ENCODE results near the gene CHD9. TPM values are rescaled to one million over a fixed set of nuclear protein-coding genes. Genes with fewer than 3 reads are reported as not detected.
A peak's percentile ranks its signal among the peaks of the same experiment; 100 is the strongest.

The CHD9 gene
- 10 to 100 TPM in 1 of 2 donors, 1 to 10 TPM in 1; 9.2 to 11.1 TPM for polyA plus RNA-seq

- Histone ChIP-seq H3K4me3 (ENCODE audit: low read depth in 1 of 2, low read length in 2 of 2) (peak within 1 kb of the TSS; percentile 76 to 81), H3K4me1 (ENCODE audit: control insufficient read depth in 2 of 2, insufficient read depth in 2 of 2, low read length in 1 of 2) (peaks cover 3 to 7% of the 10 kb centered on the region in 2 donors), H3K27me3 (ENCODE audit: control insufficient read depth in 1 of 2, insufficient read depth in 2 of 2, low read length in 2 of 2) (no peaks in the 10 kb centered on the region), H3K9me3 (ENCODE audit: control insufficient read depth in 2 of 2, insufficient read depth in 1 of 2, low read depth in 1 of 2, low read length in 1 of 2) (no peaks in the 10 kb centered on the region), H3K27ac (ENCODE audit: low read depth in 2 of 2, low read length in 1 of 2) (peak within 1 kb of the TSS; percentile 89 to 91), H3K36me3 (ENCODE audit: control insufficient read depth in 2 of 2, insufficient read depth in 2 of 2, low read length in 1 of 2) (no peaks in the 10 kb centered on the region)
- WGBS, 2 donors: 0 to 1% methylated on average over 61 to 62 of the region's 62 CpGs
Measured at GRCh38 chr16:53054670-53055485, at the start of gene CHD9. Gene CHD9 (plus strand): TSS chr16:53054991. CDS start chr16:53156090, 101,099 bp downstream.

GRCh38 chr16:53007095-53007494, 47.7 kb upstream of the CHD9 start:
- no peaks in the 10 kb centered on the region for H3K27me3 ChIP-seq (ENCODE audit: control insufficient read depth in 1 of 2, insufficient read depth in 2 of 2, low read length in 2 of 2)
- 88 to 96% methylated on average over 1 of the region's 1 CpG for WGBS, 2 donors
- no peak overlapping the region for H3K27ac ChIP-seq (ENCODE audit: low read depth in 2 of 2, low read length in 1 of 2)
- H3K36me3 ChIP-seq (ENCODE audit: control insufficient read depth in 2 of 2, insufficient read depth in 2 of 2, low read length in 1 of 2): no peaks in the 10 kb centered on the region
- H3K4me1 ChIP-seq (ENCODE audit: control insufficient read depth in 2 of 2, insufficient read depth in 2 of 2, low read length in 1 of 2): no peaks in the 10 kb centered on the region
- no peaks in the 10 kb centered on the region for H3K9me3 ChIP-seq (ENCODE audit: control insufficient read depth in 2 of 2, insufficient read depth in 1 of 2, low read depth in 1 of 2, low read length in 1 of 2)
- H3K4me3 ChIP-seq (ENCODE audit: low read depth in 1 of 2, low read length in 2 of 2): no peak overlapping the region

- Histone ChIP-seq H3K4me1 (ENCODE audit: control insufficient read depth in 2 of 2, insufficient read depth in 2 of 2, low read length in 1 of 2) (no peaks in the 10 kb centered on the region), H3K36me3 (ENCODE audit: control insufficient read depth in 2 of 2, insufficient read depth in 2 of 2, low read length in 1 of 2) (no peaks in the 10 kb centered on the region), H3K4me3 (ENCODE audit: low read depth in 1 of 2, low read length in 2 of 2) (no peak overlapping the region), H3K27me3 (ENCODE audit: control insufficient read depth in 1 of 2, insufficient read depth in 2 of 2, low read length in 2 of 2) (no peaks in the 10 kb centered on the region), H3K27ac (ENCODE audit: low read depth in 2 of 2, low read length in 1 of 2) (no peak overlapping the region), H3K9me3 (ENCODE audit: control insufficient read depth in 2 of 2, insufficient read depth in 1 of 2, low read depth in 1 of 2, low read length in 1 of 2) (no peaks in the 10 kb centered on the region)
- 52 to 55% methylated on average over 4 of the region's 4 CpGs for WGBS, 2 donors
Measured at GRCh38 chr16:53014287-53014686, 40.5 kb upstream of the CHD9 start.

GRCh38 chr16:53018834-53019416, 35.9 kb upstream of the CHD9 start:
- Histone ChIP-seq H3K27me3 (ENCODE audit: control insufficient read depth in 1 of 2, insufficient read depth in 2 of 2, low read length in 2 of 2) (no peaks in the 10 kb centered on the region), H3K9me3 (ENCODE audit: control insufficient read depth in 2 of 2, insufficient read depth in 1 of 2, low read depth in 1 of 2, low read length in 1 of 2) (no peaks in the 10 kb centered on the region), H3K4me3 (ENCODE audit: low read depth in 1 of 2, low read length in 2 of 2) (no peak overlapping the region), H3K27ac (ENCODE audit: low read depth in 2 of 2, low read length in 1 of 2) (no peak overlapping the region), H3K4me1 (ENCODE audit: control insufficient read depth in 2 of 2, insufficient read depth in 2 of 2, low read length in 1 of 2) (no peaks in the 10 kb centered on the region), H3K36me3 (ENCODE audit: control insufficient read depth in 2 of 2, insufficient read depth in 2 of 2, low read length in 1 of 2) (no peaks in the 10 kb centered on the region)
- 85 to 89% methylated on average over 2 of the region's 2 CpGs for WGBS, 2 donors

GRCh38 chr16:53022374-53022773, 32.4 kb upstream of the CHD9 start:
- Histone ChIP-seq H3K27ac (ENCODE audit: low read depth in 2 of 2, low read length in 1 of 2) (no peak overlapping the region), H3K4me1 (ENCODE audit: control insufficient read depth in 2 of 2, insufficient read depth in 2 of 2, low read length in 1 of 2) (no peaks in the 10 kb centered on the region), H3K9me3 (ENCODE audit: control insufficient read depth in 2 of 2, insufficient read depth in 1 of 2, low read depth in 1 of 2, low read length in 1 of 2) (no peaks in the 10 kb centered on the region), H3K4me3 (ENCODE audit: low read depth in 1 of 2, low read length in 2 of 2) (no peak overlapping the region), H3K36me3 (ENCODE audit: control insufficient read depth in 2 of 2, insufficient read depth in 2 of 2, low read length in 1 of 2) (no peaks in the 10 kb centered on the region), H3K27me3 (ENCODE audit: control insufficient read depth in 1 of 2, insufficient read depth in 2 of 2, low read length in 2 of 2) (no peaks in the 10 kb centered on the region)
- WGBS, 2 donors: 0 to 7% methylated on average over 5 of the region's 5 CpGs

GRCh38 chr16:53024045-53024444, 30.7 kb upstream of the CHD9 start:
- Histone ChIP-seq H3K27me3 (ENCODE audit: control insufficient read depth in 1 of 2, insufficient read depth in 2 of 2, low read length in 2 of 2) (no peaks in the 10 kb centered on the region), H3K27ac (ENCODE audit: low read depth in 2 of 2, low read length in 1 of 2) (no peak overlapping the region), H3K36me3 (ENCODE audit: control insufficient read depth in 2 of 2, insufficient read depth in 2 of 2, low read length in 1 of 2) (no peaks in the 10 kb centered on the region), H3K9me3 (ENCODE audit: control insufficient read depth in 2 of 2, insufficient read depth in 1 of 2, low read depth in 1 of 2, low read length in 1 of 2) (no peaks in the 10 kb centered on the region), H3K4me3 (ENCODE audit: low read depth in 1 of 2, low read length in 2 of 2) (no peak overlapping the region), H3K4me1 (ENCODE audit: control insufficient read depth in 2 of 2, insufficient read depth in 2 of 2, low read length in 1 of 2) (no peaks in the 10 kb centered on the region)
- WGBS, 2 donors: 95 to 98% methylated on average over 4 of the region's 4 CpGs

GRCh38 chr16:53029971-53030370, 24.8 kb upstream of the CHD9 start:
- H3K4me1 ChIP-seq (ENCODE audit: control insufficient read depth in 2 of 2, insufficient read depth in 2 of 2, low read length in 1 of 2): peaks cover 0 to 4% of the 10 kb centered on the region in 2 donors
- H3K27me3 ChIP-seq (ENCODE audit: control insufficient read depth in 1 of 2, insufficient read depth in 2 of 2, low read length in 2 of 2): no peaks in the 10 kb centered on the region
- no peak overlapping the region for H3K4me3 ChIP-seq (ENCODE audit: low read depth in 1 of 2, low read length in 2 of 2)
- no peaks in the 10 kb centered on the region for H3K9me3 ChIP-seq (ENCODE audit: control insufficient read depth in 2 of 2, insufficient read depth in 1 of 2, low read depth in 1 of 2, low read length in 1 of 2)
- WGBS, 2 donors: 71 to 80% methylated on average over 3 of the region's 3 CpGs
- no peaks in the 10 kb centered on the region for H3K36me3 ChIP-seq (ENCODE audit: control insufficient read depth in 2 of 2, insufficient read depth in 2 of 2, low read length in 1 of 2)
- no peak overlapping the region for H3K27ac ChIP-seq (ENCODE audit: low read depth in 2 of 2, low read length in 1 of 2)

- H3K27me3 ChIP-seq (ENCODE audit: control insufficient read depth in 1 of 2, insufficient read depth in 2 of 2, low read length in 2 of 2): no peaks in the 10 kb centered on the region
- no peaks in the 10 kb centered on the region for H3K36me3 ChIP-seq (ENCODE audit: control insufficient read depth in 2 of 2, insufficient read depth in 2 of 2, low read length in 1 of 2)
- WGBS, 2 donors: 35 to 46% methylated on average over 2 of the region's 2 CpGs
- no peaks in the 10 kb centered on the region for H3K9me3 ChIP-seq (ENCODE audit: control insufficient read depth in 2 of 2, insufficient read depth in 1 of 2, low read depth in 1 of 2, low read length in 1 of 2)
- no peak overlapping the region for H3K4me3 ChIP-seq (ENCODE audit: low read depth in 1 of 2, low read length in 2 of 2)
- H3K4me1 ChIP-seq (ENCODE audit: control insufficient read depth in 2 of 2, insufficient read depth in 2 of 2, low read length in 1 of 2): peaks cover 0 to 7% of the 10 kb centered on the region in 2 donors
- H3K27ac ChIP-seq (ENCODE audit: low read depth in 2 of 2, low read length in 1 of 2): peak overlapping the region; percentile 80 to 81
Measured at GRCh38 chr16:53031323-53031942, 23.4 kb upstream of the CHD9 start.

GRCh38 chr16:53034306-53034705, 20.5 kb upstream of the CHD9 start:
- no peaks in the 10 kb centered on the region for H3K9me3 ChIP-seq (ENCODE audit: control insufficient read depth in 2 of 2, insufficient read depth in 1 of 2, low read depth in 1 of 2, low read length in 1 of 2)
- WGBS, 2 donors: 81 to 90% methylated on average over 6 of the region's 6 CpGs
- peaks cover 0 to 7% of the 10 kb centered on the region in 2 donors for H3K4me1 ChIP-seq (ENCODE audit: control insufficient read depth in 2 of 2, insufficient read depth in 2 of 2, low read length in 1 of 2)
- H3K27me3 ChIP-seq (ENCODE audit: control insufficient read depth in 1 of 2, insufficient read depth in 2 of 2, low read length in 2 of 2): no peaks in the 10 kb centered on the region
- H3K27ac ChIP-seq (ENCODE audit: low read depth in 2 of 2, low read length in 1 of 2): no peak overlapping the region
- H3K36me3 ChIP-seq (ENCODE audit: control insufficient read depth in 2 of 2, insufficient read depth in 2 of 2, low read length in 1 of 2): no peaks in the 10 kb centered on the region
- no peak overlapping the region for H3K4me3 ChIP-seq (ENCODE audit: low read depth in 1 of 2, low read length in 2 of 2)
